Hepatocyte (in vitro differentiated cells): ENCODE results near the gene FUOM.

Experiments used
- CTCF ChIP-seq: fragments of 200-600 bp; sonication (generic); IDR thresholded peaks from 2 replicates; pipeline ENCODE4 v1.5.1; 2016; ENCODE audit warnings: antibody characterized with exemption, mild to moderate bottlenecking; ENCODE audit not compliant: poor library complexity
- EZH2phosphoT487 ChIP-seq: fragments of 200-600 bp; sonication (generic); IDR thresholded peaks from one replicate; pipeline ENCODE4 v1.6.1; 2018; ENCODE audit warnings: antibody characterized with exemption, mild to moderate bottlenecking, low read depth, moderate library complexity; ENCODE audit not compliant: unreplicated experiment, severe bottlenecking

GRCh38 chr10:133315847-133316246, 42.0 kb downstream of the FUOM start:
- no peak for TF ChIP-seq CTCF
- no peak for TF ChIP-seq EZH2phosphoT487
